Activated T-cell treated with anti-CD3 and anti-CD28 coated beads for 1 hour (primary cell): Measurements from ENCODE around the gene SDK1.

ENCODE experiments used
- DNase-seq: peaks from one replicate; pipeline ENCODE4 v3.0.0-alpha.2; 2020; ENCODE audit warnings: low read depth

SDK1 gene

DNA sequence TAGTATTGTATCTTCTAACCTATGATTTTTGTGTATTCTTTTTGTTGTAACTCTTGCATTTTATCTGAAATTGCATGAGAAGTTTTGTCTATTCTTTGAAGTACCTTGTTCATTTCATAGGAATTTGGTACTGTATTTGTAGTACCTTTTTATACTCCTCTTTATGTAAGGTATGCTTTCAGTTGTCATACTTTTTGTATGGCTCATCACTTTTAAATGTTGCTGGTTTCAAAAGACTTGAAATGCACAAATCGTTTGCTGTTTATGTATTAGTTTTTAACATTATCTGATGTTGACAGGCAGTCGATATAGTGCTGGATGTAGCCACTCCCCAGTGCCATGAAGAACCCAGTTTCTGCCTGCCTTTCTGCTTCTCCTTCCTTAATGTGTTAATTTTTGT is 158.1 kb downstream of the SDK1 start:
- DNase-seq, result no peak

DNA sequence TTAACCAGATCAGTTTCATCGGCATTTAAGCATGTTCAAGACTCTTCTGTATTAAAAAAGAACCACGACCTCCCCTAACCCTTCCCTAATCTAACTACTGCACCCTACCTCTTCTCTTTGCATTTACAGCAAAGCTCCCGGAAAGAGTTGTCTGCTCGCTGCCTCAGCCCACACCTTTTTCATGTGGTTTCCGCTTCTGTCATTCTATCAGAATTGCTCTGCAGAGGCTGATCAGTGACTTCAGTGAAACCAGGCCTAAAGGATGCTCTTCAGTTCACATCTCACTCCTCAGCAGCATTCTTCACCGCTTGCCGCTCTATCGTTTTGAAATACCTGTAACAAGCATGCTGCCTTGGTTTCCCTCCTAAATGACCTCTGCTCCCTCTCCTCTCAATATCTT is 160.9 kb downstream of the SDK1 start:
- peak; percentile 30 for DNase-seq

DNA sequence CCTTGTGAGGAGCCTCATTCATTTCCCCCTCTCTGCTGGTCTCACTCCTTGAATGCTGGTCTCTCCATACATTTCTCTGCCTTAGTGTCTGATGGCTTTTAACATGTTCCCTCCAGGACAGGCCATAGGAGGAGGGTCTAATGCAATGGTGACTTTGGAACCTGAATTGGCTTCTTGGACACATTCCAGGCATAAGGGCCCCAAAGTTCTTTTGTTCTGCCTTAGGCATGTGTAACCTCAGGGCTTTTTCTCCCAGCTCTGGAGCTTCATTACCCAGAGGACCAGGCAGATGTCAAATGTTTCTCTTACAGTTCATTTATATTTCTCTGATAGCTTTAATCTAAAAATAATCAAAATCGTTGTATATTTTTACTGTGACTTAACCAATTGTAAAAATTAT is 162.6 kb downstream of the SDK1 start:
- DNase-seq, result no peak

DNA sequence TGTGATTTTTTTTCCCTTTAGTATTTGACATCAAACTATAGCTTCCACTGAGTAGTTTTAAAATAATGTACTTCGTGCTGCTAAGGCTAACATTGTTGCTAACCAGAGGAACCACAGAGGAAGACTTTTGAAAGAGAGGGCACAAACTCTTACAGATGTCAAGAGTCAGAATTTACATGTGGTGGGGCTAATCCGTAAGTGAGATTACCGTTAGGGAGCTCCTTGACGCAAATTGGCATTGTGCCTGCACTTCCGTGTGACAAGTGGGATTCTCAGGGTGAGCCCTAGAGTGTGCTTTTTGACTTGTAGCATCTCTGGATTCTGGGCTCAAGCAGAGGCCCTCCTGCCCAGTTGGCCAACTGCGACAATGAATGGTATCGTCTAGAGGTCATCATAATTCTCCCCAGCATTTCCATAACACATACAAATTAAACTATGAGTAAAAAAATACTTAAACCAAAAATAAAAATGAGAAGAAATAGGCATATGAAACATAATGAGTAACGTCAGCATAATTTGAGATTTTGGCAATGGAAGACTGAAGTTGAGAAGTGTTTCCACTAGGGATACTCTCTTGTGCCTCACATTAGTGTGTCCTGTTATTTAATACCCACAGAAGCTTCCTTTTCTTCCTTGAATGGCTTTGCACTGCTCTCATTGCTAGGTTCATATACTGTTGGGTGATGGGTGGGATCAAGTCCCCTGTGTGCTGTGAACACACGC is 164.0 kb downstream of the SDK1 start:
- no peak for DNase-seq

DNA sequence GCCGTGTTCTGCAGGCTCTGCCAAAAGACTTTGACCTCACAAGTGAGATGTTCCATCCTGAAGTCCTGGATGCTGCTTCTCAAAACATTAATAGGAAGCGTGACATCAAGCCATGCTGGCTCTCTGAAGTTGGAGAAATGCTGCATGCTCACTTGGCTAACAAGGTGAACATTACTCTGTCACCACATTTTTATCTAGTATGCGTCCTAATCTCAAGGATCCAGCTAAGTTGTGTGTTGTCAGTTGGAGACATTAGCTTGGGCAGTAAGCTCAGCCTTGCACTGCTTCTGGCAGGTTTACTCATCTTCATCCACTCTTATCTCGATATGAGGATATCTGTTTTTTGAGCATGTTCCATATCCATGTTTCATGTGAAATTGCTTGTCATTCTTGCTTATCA is 165.2 kb downstream of the SDK1 start:
- DNase-seq, result no peak

DNA sequence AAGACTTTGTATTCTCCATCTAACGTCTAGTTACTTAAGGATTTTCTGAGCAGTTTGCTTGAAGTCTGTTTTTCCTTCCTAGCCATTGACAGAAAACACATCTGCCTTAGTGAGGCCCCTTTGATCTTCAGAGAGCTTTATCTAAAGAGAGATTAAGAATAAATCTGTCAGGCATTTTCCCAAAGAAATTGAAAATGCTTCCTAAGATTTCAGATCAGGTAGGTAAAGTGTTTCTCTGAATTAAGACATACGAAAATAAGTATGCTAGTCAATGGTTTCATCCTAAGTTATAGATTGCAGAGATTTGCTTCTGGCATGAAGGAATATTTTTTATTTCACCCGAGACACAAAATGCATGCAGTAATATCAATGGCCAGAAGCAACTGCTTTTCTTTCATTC is 168.6 kb downstream of the SDK1 start:
- DNase-seq, result no peak

DNA sequence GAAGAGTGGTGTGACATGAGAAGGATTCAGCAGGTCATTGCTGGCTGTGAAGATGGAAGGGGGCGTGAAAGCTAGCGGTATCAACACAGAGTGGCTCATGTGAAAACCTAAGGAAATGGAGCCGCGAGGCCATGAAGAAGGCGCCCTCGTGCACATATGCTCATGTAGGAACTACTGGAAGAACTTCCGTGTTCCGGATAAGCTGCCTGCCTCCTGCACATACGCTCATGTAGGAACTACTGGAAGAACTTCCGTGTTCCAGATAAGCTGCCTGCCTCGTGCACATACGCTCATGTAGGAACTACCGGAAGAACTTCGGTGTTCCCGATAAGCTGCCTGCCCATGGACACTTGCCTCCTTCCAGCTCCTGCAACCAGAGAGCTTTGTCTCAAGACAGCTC is 179.1 kb downstream of the SDK1 start:
- no peak for DNase-seq

DNA sequence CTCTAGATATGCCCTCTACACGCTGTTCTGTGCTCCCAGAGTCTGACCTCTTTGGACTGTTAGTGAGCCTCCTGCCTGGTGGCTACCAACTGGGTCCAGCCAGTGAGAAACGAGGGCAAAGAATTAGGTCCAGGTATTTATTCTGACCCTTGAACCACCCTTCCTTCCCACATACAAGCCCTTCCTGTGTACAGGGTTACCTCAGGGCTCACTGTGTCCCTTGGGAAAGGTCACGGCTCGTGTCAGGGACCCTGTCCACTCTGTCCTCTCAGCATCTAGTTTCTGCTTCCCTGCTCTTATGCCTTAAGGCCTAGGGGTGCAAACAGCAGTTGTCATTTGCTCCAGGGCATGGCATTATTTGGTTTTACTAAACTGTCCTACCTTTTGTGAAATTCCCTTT is 180.4 kb downstream of the SDK1 start:
- DNase-seq, result no peak

DNA sequence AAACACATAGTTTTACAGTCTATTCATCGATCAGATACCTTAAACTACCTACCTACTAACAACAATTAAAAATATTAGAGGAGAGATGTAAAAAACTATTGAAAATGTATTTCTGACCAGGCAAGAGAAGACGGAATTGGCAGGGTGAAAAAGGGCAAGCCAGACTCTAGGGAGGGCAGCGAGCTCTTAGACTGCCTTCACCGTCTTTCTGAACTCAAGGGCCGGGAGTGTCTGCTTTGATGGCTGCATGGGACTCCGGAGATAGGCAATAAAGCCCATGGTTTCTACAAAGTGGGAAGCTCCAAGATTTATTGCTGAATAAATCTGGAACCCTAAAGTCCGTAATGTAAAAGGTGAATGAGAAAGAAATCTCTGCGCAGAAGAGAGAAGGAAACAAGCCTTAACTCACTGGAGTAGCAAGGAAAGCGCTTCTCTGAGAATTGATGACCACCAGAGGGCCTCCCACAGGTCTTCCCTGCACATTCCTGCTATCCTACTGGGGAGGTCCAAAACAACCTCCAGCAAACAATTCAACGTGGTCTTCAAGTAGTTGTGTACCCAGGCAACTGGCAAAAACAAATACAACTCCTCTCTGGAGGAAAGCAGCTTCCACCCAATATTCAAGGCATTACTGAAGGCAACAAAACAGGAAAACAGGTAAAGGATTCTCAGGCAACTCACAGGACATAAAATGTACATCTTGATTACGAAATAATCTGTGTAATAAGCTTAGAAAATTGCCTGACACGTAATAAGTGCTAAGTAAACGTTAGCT is 181.3 kb downstream of the SDK1 start:
- no peak for DNase-seq

DNA sequence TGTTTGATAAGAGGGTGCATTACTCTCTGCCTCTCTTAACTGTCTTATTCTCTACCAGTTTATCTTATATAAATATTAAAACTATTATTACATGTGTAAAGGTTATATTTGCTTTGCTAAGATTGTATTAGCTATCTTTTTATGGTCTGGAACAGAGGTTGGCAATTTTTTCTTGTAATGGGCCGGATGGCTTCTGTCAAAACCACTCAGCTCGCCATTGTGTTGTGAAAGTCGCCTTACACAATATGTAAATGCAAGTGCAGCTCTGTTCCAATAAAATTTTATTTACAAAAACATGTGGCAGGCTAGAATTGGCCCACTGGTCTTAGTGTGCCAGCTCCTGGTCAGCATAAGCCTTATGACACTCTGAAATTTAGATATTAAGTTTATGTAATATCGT is 185.8 kb downstream of the SDK1 start:
- no peak for DNase-seq

DNA sequence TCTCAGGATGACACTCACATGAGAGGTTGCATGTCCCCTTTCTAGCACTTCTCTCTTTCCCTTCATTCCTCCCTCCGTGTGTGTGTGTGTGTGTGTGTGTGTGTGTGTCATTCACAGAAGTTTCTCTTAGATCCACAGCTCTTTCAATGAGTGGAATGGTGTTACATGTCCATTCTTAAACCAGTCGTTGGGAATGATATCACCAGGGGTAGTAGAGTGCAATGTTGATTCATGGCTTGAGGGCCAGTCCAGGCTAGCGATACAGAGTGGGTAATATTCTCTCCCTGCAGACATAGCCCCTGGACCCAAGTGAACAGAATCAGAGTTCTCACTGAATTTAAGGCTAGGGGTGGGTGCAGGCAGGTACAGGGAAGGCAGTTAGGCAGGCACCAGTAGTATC is 187.8 kb downstream of the SDK1 start:
- DNase-seq, result no peak

DNA sequence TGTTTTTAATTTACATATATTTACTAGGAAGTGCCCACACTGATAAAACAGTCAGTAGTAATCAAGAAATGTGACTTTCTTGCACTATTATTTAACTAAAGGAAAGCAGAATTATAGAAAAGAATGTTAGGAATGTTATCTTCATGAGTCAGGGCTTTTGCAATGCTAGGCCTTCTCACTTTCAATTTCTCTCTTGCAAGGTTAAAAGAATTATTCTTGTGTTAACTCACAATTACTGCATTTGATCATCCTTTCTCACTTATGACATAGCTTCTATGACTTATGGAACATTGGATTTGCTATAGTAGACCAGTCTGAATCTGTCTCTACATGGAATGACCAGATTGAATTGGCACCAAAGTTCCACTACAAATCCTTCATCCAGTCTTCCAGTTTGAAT is 192.4 kb downstream of the SDK1 start:
- DNase-seq, result no peak

DNA sequence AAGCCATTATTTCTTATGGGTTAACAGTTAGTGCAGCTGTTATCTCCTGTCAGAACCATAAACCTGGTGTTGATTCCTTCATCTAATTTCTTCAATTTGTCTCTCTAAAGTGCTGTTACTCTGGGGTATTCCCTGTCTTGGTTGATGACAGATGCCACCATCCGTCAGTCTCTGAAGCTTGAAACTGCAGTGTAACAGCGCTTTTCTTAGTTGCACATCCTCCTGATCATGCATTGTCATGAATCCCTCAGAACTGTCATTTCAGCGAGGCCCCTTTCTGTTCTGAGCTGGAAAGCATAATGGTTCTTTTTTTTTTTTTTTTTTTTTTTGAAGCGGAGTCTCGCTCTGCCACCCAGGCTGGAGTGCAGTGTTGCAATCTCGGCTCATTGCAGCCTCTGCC is 193.9 kb downstream of the SDK1 start:
- no peak for DNase-seq

DNA sequence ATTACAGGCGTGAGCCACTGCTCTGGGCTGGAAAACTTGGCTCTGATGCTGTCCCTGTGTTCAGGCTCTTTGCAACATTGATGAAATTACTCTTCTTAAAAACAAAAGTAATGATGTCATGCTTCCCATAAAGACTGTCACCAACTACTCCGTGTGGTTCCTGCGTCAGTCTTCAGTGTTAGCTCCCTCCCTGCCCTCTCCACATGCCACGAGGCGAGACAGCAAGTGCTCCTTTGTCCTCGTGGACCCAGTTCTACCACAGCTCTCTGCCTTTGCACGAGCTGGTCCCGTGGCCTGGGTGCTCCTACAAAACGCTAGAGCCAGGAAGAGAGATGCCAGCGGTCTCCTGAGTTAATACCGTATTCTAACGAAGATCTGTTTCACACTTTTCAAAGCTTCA is 194.5 kb downstream of the SDK1 start:
- DNase-seq, result no peak

DNA sequence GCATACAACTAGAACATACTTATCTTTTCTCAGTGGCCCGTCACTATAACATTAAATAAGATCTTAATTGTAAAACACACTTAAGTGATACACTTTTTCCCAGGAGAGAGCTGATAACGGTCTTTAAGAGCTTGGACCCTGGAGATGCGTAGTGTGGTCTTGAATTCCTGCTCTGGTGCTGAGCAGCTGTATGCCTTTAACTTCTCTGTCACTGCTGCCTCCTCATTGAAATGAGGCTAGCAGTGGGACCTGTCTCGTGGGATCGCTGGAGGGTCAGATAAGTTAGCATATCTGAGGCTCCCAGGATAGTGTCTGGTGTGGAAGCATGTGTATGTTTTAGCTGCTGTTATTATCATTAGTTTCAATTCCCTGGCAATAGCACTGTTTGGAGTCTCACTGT is 194.9 kb downstream of the SDK1 start:
- no peak for DNase-seq

DNA sequence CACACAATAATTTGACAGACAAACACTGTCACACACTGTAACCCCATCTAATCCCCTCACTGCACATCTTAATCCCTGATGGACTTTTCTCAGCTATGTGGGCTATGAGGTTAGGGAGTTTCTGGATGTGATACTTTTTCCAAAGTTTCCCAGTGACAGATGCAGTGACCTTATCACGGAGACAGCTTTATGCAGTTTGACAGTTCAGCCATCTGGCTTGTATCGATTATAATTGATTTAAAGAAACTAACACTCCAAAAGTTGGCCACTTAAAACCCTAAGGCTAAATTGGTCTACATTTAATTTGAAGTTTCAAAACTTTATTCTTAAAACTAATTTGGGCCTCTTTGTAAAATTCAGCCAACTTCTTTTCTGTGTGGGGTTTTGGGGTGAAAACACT is 196.7 kb downstream of the SDK1 start:
- no peak for DNase-seq

DNA sequence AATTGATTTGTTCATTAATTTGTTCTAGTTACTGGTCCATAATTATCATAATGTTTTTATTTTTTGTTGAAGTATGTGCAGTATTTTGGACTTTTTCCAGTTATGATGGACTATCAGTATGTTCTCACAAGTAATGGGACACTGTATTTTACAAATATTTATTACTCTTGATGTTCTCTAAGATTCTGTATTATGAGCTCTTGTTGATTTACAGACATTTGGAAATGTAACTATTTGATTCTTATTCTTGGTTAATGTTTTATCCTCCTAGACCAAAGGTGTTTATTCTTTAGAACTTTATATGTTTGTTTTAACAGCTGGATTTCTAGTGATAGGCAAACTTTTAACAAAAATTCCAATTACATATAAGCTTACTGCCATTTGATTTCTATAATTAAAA is 200.6 kb downstream of the SDK1 start:
- no peak for DNase-seq

DNA sequence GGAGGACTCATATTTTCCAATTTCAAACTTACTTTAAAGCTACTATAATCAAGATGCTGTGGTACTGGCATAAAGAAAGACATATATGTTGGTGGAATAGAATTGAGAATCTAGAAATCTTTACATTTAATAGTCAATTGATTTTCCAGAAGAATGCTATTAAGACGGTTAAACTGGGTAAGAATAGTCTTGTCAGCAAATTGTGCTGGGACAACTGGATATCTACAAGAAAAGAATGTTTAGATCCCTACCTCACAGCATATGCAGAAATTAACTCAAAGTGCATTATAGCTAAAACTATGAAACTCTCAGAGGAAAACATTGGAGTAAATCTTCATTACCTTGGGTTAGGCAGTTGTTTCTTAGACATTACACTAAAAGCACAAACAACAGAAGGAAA is 203.3 kb downstream of the SDK1 start:
- DNase-seq, result no peak

DNA sequence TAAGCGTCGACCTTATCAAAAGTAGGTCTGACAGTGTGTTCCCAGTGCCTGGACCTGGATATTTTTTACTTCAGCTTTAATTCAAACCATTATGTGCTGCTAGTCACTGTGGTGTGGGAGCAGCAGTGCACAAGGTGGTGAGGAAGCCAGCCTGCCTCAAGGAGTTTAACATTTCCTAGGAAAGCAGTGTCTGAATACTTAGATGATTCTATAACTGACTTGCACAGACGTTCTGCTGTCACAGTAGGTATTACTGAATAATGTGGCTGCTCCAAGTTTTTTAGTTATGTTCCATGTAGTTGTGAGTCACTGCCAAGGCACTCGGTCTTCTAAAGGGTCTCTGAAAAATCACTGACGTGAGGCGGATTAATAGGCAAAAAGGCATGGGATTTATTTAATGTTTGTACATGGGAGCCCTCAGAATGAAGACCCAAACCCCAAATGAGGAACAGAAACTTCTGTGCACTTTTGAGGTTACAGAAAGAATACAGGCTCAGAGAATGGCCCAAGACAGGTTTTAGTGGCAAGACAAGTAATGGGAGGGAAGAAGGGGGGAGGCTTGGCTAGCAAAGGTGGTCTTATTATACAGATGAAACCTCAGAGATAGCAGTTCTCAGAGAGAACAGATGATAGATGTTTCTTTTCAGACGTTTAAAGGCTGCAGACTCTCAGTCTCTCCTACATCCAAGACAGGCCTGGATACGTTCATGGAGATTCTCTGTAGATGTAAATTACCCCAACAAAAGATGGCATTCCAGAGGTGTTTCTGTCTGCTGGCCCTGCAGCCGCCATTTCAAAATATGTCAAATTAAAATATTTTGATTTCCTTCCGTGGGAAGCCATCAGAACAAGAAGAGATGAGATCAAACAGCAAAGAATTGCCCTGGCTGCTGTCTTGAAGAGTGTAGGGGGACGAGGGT is 209.3 kb downstream of the SDK1 start:
- DNase-seq, result no peak

DNA sequence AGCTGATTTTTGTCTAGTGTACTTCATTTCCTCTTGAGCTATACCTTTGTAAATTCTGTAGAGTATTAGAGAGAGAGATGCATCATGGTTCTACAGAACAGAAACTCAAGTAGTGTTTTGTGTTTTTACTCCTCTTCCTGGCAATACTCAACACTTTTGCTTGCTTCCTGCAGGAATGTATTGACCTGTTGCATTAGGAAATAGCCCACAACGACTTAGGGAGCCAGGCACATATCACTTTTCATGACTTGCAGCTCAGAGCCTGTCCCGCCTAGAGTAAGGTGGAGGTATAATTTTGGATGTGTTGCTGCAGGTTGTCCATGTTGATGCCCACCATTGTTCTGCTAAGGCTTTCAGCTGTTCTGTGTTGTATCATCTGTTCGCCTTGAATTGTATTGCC is 216.3 kb downstream of the SDK1 start:
- no peak for DNase-seq

DNA sequence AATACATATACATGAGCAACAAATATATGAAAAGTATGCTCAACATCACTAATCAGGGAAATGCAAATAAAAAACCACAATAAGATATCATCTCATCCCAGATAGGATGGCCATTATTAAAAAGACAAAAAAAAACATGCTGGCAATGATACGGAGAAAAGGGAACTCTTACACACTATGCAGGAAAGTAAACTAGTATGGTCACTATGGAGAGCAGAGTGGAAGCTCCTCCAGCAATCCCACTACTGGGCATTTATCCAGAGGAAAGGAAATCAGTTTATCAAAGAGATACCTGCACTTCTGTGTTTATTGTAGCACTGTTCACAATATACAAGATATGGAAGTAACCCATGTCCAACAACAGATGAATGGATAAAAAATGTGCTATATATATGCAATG is 217.5 kb downstream of the SDK1 start:
- DNase-seq, result no peak

DNA sequence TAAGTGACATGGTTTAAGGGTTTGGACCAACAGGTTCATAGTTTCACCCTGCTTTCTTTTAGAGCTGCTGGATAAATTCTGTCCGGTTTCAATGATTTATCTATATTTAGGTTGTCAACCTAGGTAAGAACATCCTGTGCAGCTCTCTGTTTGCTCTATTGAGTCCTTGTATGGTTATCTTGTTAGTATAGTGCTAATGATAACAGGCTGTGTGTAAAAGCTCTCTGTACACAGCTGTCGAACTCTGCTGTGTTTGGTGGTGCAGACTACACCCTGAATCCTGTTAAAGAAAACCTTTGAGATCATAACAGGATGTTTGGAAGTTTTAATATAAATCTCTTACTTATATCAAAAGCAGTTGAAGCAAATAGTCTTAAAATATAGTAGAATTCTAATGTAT is 219.2 kb downstream of the SDK1 start:
- DNase-seq, result no peak
